Vagina (tissue), 2 donors: ENCODE results near the gene SH2D3C.
"Not testable (repeated sequence)": the region's sequence is repeated elsewhere in the genome, so short reads cannot be mapped to it uniquely, and the experiment has no call there.

Source experiments
- CTCF ChIP-seq, 3 experiments: fragments of 450-650 bp in 2 of 3; fragments of 200-600 bp in 1 of 3; sonication (generic) in 1 of 3; IDR thresholded peaks; one replicate each; pipeline ENCODE4 v1.5.1; 2017 to 2019; ENCODE audit warnings: antibody characterized with exemption in 3 of 3, mild to moderate bottlenecking in 2 of 3, moderate library complexity in 2 of 3
- POLR2AphosphoS5 ChIP-seq, 2 donors: sonication (generic); formaldehyde crosslinking; IDR thresholded peaks; one replicate each; pipeline ENCODE4 v1.9.0; 2017; ENCODE audit warnings: antibody characterized with exemption in 2 of 2, mild to moderate bottlenecking in 2 of 2, low read depth in 1 of 2; ENCODE audit not compliant: insufficient read depth in 1 of 2

- TF ChIP-seq CTCF (IDR thresholded peaks at IDR 0.05); POLR2AphosphoS5 (IDR thresholded peaks at IDR 0.05; ENCODE audit: insufficient read depth in 1 of 2, low read depth in 1 of 2): not testable (repeated sequence)
These were observed 21.7 kb downstream of the SH2D3C start for GRCh38 chr9:127756776-127757175.
